ENCODE results near the gene DDX20. TPM values are rescaled to one million over a fixed set of nuclear protein-coding genes. Genes with fewer than 3 reads are reported as not detected.

Gene DDX20
- total and polyA plus RNA-seq, 2 donors = 10.9 to 17.8 TPM

GRCh38 chr1:111751906-111752575 is 3.7 kb upstream of the DDX20 start:
- H3K36me3 ChIP-seq (ENCODE audit: control insufficient read depth in 2 of 2, insufficient read depth in 2 of 2, low read length in 1 of 2) = no peaks in the 10 kb centered on the region
- no peaks in the 10 kb centered on the region for H3K9me3 ChIP-seq (ENCODE audit: control insufficient read depth in 2 of 2, insufficient read depth in 1 of 2, low read length in 1 of 2)
- DNase-seq (ENCODE audit: low read depth in 6 of 9, low spot score in 9 of 9) = peak in 2 of 9 donors; percentile 34 to 68
- H3K27ac ChIP-seq (ENCODE audit: low read depth in 1 of 2, low read length in 1 of 2) = peak overlapping the region in 1 of 2 donors; percentile 99
- H3K27me3 ChIP-seq (ENCODE audit: control insufficient read depth in 2 of 2, insufficient read depth in 1 of 2, low read length in 1 of 2) = no peaks in the 10 kb centered on the region
- H3K4me3 ChIP-seq (ENCODE audit: low read length in 2 of 2) = no peak overlapping the region
- 58% methylated on average over 2 of the region's 2 CpGs for WGBS
- peaks cover 11 to 85% of the 10 kb centered on the region in 2 donors for H3K4me1 ChIP-seq (ENCODE audit: control insufficient read depth in 2 of 2, insufficient read depth in 2 of 2, low read length in 2 of 2)

- H3K4me1 ChIP-seq (ENCODE audit: control insufficient read depth in 2 of 2, insufficient read depth in 2 of 2, low read length in 2 of 2) = peaks cover 11 to 60% of the 10 kb centered on the region in 2 donors
- H3K4me3 ChIP-seq (ENCODE audit: low read length in 2 of 2) = peak overlapping the region; percentile 92 to 96
- H3K27me3 ChIP-seq (ENCODE audit: control insufficient read depth in 2 of 2, insufficient read depth in 1 of 2, low read length in 1 of 2) = no peaks in the 10 kb centered on the region
- no peaks in the 10 kb centered on the region for H3K9me3 ChIP-seq (ENCODE audit: control insufficient read depth in 2 of 2, insufficient read depth in 1 of 2, low read length in 1 of 2)
- peak in 1 of 9 donors; percentile 51 for DNase-seq (ENCODE audit: low read depth in 6 of 9, low spot score in 9 of 9)
- peaks cover 0 to 10% of the 10 kb centered on the region in 2 donors for H3K36me3 ChIP-seq (ENCODE audit: control insufficient read depth in 2 of 2, insufficient read depth in 2 of 2, low read length in 1 of 2)
- peak overlapping the region; percentile 85 to 99 for H3K27ac ChIP-seq (ENCODE audit: low read depth in 1 of 2, low read length in 1 of 2)
- under 1% methylated on average over 12 of the region's 12 CpGs for WGBS
Measured at GRCh38 chr1:111754984-111755330, 744 bp upstream of the DDX20 start.

DNA sequence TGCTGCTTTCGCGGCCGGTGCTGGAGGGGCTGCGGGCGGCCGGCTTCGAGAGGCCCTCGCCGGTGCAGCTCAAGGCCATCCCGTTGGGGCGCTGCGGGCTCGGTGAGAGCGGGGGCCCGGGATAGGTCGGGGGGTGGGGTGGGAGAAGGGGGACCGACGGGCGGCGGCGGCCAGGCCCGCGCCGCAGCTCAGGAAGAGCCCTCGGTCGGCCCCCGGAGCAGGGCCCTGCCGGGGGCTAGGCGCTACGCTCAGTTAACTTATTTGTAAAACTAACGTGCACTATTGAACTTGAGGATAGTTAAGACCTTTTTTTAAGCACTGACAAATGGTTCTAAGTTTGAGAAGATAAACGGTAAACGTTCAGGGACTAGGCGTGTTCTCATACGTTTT is 418 bp downstream of the DDX20 start:
- H3K9me3 ChIP-seq (ENCODE audit: control insufficient read depth in 2 of 2, insufficient read depth in 1 of 2, low read length in 1 of 2) = no peaks in the 10 kb centered on the region
- under 1% methylated on average over 35 of the region's 35 CpGs for WGBS
- no peaks in the 10 kb centered on the region for H3K27me3 ChIP-seq (ENCODE audit: control insufficient read depth in 2 of 2, insufficient read depth in 1 of 2, low read length in 1 of 2)
- peaks cover 11 to 48% of the 10 kb centered on the region in 2 donors for H3K4me1 ChIP-seq (ENCODE audit: control insufficient read depth in 2 of 2, insufficient read depth in 2 of 2, low read length in 2 of 2)
- H3K27ac ChIP-seq (ENCODE audit: low read depth in 1 of 2, low read length in 1 of 2) = peak overlapping the region; percentile 85 to 99
- peak overlapping the region; percentile 92 to 96 for H3K4me3 ChIP-seq (ENCODE audit: low read length in 2 of 2)
- H3K36me3 ChIP-seq (ENCODE audit: control insufficient read depth in 2 of 2, insufficient read depth in 2 of 2, low read length in 1 of 2) = peaks cover 0 to 22% of the 10 kb centered on the region in 2 donors
- DNase-seq (ENCODE audit: low read depth in 6 of 9, low spot score in 9 of 9) = peak in 2 of 9 donors; percentile 24 to 39

DNA sequence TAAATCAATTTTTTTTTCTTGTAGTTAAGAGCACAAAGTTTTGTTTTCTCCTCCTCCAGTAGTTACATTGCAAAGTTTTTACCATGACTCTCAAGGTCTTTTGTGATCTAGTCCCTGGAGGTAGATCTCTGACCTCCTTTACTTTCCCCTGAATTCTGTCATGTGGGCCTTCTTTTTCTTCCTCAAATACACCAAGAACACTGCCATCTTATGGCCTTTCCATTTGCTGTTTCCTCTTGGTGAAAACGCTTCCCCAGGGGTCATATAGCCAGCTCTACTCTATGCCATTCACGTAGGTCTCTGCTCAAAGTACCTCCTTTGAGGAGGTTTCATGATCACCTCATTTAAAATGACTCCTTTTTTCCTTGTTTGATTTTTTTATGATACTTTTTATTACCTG is 2.7 kb downstream of the DDX20 start:
- peaks cover 8 to 37% of the 10 kb centered on the region in 2 donors for H3K36me3 ChIP-seq (ENCODE audit: control insufficient read depth in 2 of 2, insufficient read depth in 2 of 2, low read length in 1 of 2)
- no peak for DNase-seq (ENCODE audit: low read depth in 6 of 9, low spot score in 9 of 9)
- 87% methylated on average over 2 of the region's 2 CpGs for WGBS

GRCh38 chr1:111761717-111762116 is 6.0 kb downstream of the DDX20 start:
- H3K27me3 ChIP-seq (ENCODE audit: control insufficient read depth in 2 of 2, insufficient read depth in 1 of 2, low read length in 1 of 2) = no peaks in the 10 kb centered on the region
- H3K4me3 ChIP-seq (ENCODE audit: low read length in 2 of 2) = no peak overlapping the region
- DNase-seq (ENCODE audit: low read depth in 6 of 9, low spot score in 9 of 9) = no peak
- H3K4me1 ChIP-seq (ENCODE audit: control insufficient read depth in 2 of 2, insufficient read depth in 2 of 2, low read length in 2 of 2) = peaks cover 3 to 6% of the 10 kb centered on the region in 2 donors
- H3K9me3 ChIP-seq (ENCODE audit: control insufficient read depth in 2 of 2, insufficient read depth in 1 of 2, low read length in 1 of 2) = no peaks in the 10 kb centered on the region
- H3K27ac ChIP-seq (ENCODE audit: low read depth in 1 of 2, low read length in 1 of 2) = no peak overlapping the region
- WGBS = 99% methylated on average over 2 of the region's 2 CpGs
- peaks cover 24 to 67% of the 10 kb centered on the region in 2 donors for H3K36me3 ChIP-seq (ENCODE audit: control insufficient read depth in 2 of 2, insufficient read depth in 2 of 2, low read length in 1 of 2)

More for the DNA sequence above, 2.7 kb downstream of the DDX20 start:
- H3K4me1 ChIP-seq (ENCODE audit: control insufficient read depth in 2 of 2, insufficient read depth in 2 of 2, low read length in 2 of 2) = peaks cover 11 to 26% of the 10 kb centered on the region in 2 donors
- no peak overlapping the region for H3K27ac ChIP-seq (ENCODE audit: low read depth in 1 of 2, low read length in 1 of 2)
- no peak overlapping the region for H3K4me3 ChIP-seq (ENCODE audit: low read length in 2 of 2)
- no peaks in the 10 kb centered on the region for H3K27me3 ChIP-seq (ENCODE audit: control insufficient read depth in 2 of 2, insufficient read depth in 1 of 2, low read length in 1 of 2)
- no peaks in the 10 kb centered on the region for H3K9me3 ChIP-seq (ENCODE audit: control insufficient read depth in 2 of 2, insufficient read depth in 1 of 2, low read length in 1 of 2)

DNA sequence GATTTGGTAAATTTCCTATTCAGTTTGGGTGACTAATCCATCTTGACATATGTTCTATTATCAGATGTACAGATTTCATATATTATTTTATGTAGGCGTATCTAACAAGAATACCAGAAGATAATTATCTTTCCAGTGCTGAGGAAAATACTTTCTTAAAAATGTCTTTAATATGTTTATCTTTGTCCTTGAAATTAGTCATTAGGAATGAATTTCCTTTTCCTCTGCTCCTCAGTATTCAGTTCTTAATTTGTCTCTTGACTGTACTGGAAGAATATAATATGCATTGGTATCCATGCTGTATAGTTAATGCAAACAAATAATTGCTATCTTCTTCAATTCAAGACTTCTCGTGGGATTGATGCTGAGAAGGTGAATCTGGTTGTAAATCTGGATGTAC is 6.6 kb downstream of the DDX20 start:
- Histone ChIP-seq H3K27ac (ENCODE audit: low read depth in 1 of 2, low read length in 1 of 2) (no peak overlapping the region), H3K4me1 (ENCODE audit: control insufficient read depth in 2 of 2, insufficient read depth in 2 of 2, low read length in 2 of 2) (no peaks in the 10 kb centered on the region), H3K27me3 (ENCODE audit: control insufficient read depth in 2 of 2, insufficient read depth in 1 of 2, low read length in 1 of 2) (no peaks in the 10 kb centered on the region), H3K9me3 (ENCODE audit: control insufficient read depth in 2 of 2, insufficient read depth in 1 of 2, low read length in 1 of 2) (no peaks in the 10 kb centered on the region), H3K4me3 (ENCODE audit: low read length in 2 of 2) (no peak overlapping the region), H3K36me3 (ENCODE audit: control insufficient read depth in 2 of 2, insufficient read depth in 2 of 2, low read length in 1 of 2) (peaks cover 24 to 70% of the 10 kb centered on the region in 2 donors)
- DNase-seq (ENCODE audit: low read depth in 6 of 9, low spot score in 9 of 9) = no peak
- 100% methylated on average over 2 of the region's 2 CpGs for WGBS

- DNase-seq (ENCODE audit: low read depth in 6 of 9, low spot score in 9 of 9) = no peak
- H3K36me3 ChIP-seq (ENCODE audit: control insufficient read depth in 2 of 2, insufficient read depth in 2 of 2, low read length in 1 of 2) = peaks cover 19 to 42% of the 10 kb centered on the region in 2 donors
- no peak overlapping the region for H3K27ac ChIP-seq (ENCODE audit: low read depth in 1 of 2, low read length in 1 of 2)
- H3K4me3 ChIP-seq (ENCODE audit: low read length in 2 of 2) = no peak overlapping the region
- H3K9me3 ChIP-seq (ENCODE audit: control insufficient read depth in 2 of 2, insufficient read depth in 1 of 2, low read length in 1 of 2) = no peaks in the 10 kb centered on the region
- H3K27me3 ChIP-seq (ENCODE audit: control insufficient read depth in 2 of 2, insufficient read depth in 1 of 2, low read length in 1 of 2) = no peaks in the 10 kb centered on the region
- H3K4me1 ChIP-seq (ENCODE audit: control insufficient read depth in 2 of 2, insufficient read depth in 2 of 2, low read length in 2 of 2) = no peaks in the 10 kb centered on the region
Measured at GRCh38 chr1:111768023-111768422, 12.3 kb downstream of the DDX20 start.

- no peak for DNase-seq (ENCODE audit: low read depth in 6 of 9, low spot score in 9 of 9)
- H3K4me1 ChIP-seq (ENCODE audit: control insufficient read depth in 2 of 2, insufficient read depth in 2 of 2, low read length in 2 of 2) = no peaks in the 10 kb centered on the region
- no peaks in the 10 kb centered on the region for H3K9me3 ChIP-seq (ENCODE audit: control insufficient read depth in 2 of 2, insufficient read depth in 1 of 2, low read length in 1 of 2)
- no peak overlapping the region for H3K4me3 ChIP-seq (ENCODE audit: low read length in 2 of 2)
- no peak overlapping the region for H3K27ac ChIP-seq (ENCODE audit: low read depth in 1 of 2, low read length in 1 of 2)
- no peaks in the 10 kb centered on the region for H3K27me3 ChIP-seq (ENCODE audit: control insufficient read depth in 2 of 2, insufficient read depth in 1 of 2, low read length in 1 of 2)
- H3K36me3 ChIP-seq (ENCODE audit: control insufficient read depth in 2 of 2, insufficient read depth in 2 of 2, low read length in 1 of 2) = peaks cover 16 to 39% of the 10 kb centered on the region in 2 donors
Measured at GRCh38 chr1:111768625-111769024, 12.9 kb downstream of the DDX20 start.

DNA sequence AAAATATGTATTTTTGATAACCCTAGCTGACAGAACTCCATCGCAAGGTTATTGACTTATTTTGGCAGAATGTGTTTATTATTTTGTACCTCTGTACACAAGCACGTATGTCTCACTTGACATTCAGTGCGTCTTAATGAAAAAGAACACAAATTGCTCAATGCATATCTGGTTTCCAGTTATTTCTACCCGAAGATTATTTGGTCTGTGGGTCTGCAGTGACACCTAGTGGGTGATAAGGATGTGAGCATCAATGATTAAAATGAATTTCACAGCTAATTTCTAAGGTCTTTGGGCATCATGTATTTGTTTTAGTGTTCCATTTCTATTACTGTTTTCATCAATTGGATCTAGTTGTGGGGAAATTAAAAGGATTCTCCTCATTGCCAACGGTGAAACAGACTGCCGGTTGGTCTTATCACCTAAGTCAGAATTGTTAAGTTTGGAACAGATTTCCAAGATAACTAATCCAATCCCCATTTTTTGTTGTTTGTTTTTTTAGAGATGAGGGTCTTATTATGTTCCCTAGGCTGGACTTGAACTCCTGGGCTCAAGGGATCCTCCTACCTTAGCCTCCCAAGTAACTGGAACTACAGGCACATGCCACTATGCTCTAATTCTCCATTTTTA is 13.9 kb downstream of the DDX20 start:
- Histone ChIP-seq H3K27me3 (ENCODE audit: control insufficient read depth in 2 of 2, insufficient read depth in 1 of 2, low read length in 1 of 2) (no peaks in the 10 kb centered on the region), H3K36me3 (ENCODE audit: control insufficient read depth in 2 of 2, insufficient read depth in 2 of 2, low read length in 1 of 2) (peaks cover 13 to 31% of the 10 kb centered on the region in 2 donors), H3K4me1 (ENCODE audit: control insufficient read depth in 2 of 2, insufficient read depth in 2 of 2, low read length in 2 of 2) (no peaks in the 10 kb centered on the region), H3K9me3 (ENCODE audit: control insufficient read depth in 2 of 2, insufficient read depth in 1 of 2, low read length in 1 of 2) (no peaks in the 10 kb centered on the region), H3K27ac (ENCODE audit: low read depth in 1 of 2, low read length in 1 of 2) (no peak overlapping the region), H3K4me3 (ENCODE audit: low read length in 2 of 2) (no peak overlapping the region)
- 55% methylated on average over 6 of the region's 6 CpGs for WGBS
- peak; percentile 29 to 81 (median 52) for DNase-seq (ENCODE audit: low read depth in 6 of 9, low spot score in 9 of 9)

Data from thymus (tissue), 11 donors.